ENCODE data around the gene DGKD. TPM values are rescaled to one million over a fixed set of nuclear protein-coding genes. Genes with fewer than 3 reads are reported as not detected.

Gene DGKD
- total RNA-seq, 1 donor from 2014 or later = 49.5 TPM

DNA sequence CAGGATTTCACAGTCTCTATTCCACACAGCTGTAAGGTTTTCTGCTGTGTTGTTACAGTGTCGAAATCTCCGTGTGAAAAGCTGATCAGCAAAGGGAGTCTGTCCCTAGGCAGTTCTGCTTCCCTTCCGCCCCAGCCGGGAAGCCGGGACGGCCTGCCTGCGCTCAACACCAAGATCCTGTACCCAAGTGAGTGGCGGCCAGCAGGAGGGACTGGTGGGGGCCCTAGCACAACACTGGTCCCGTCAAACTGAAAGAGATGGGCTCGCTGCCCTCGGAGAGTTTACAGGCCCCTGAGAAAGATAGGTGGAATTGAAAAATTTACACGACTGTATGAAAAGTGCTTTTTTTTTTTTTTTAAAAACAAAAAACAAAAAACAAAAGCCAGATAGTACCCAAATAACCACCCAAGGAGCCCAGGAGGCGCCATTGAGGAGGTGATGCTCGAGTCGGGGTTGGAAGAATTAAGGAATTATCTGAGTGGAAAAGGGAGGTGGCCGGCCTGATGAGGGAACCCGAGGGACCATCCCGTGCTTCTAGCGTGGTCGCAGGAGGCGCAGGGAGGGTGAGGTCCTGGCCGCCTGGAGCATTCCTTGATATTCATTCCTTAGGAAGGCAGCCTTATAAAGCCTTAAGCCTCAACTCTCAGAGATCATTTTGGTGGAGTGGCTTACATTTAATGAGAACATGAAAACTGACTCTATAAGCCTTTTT lies 96.7 kb downstream of the DGKD start:
- Mint-ChIP-seq H3K4me3 (ENCODE audit: low read depth) (no peak overlapping the region), H3K27me3 (no peaks in the 10 kb centered on the region), H3K36me3 (ENCODE audit: insufficient read depth) (peaks cover 10% of the 10 kb centered on the region), H3K4me1 (ENCODE audit: low read depth) (no peaks in the 10 kb centered on the region), H3K27ac (no peak overlapping the region), H3K9me3 (ENCODE audit: low read depth) (no peaks in the 10 kb centered on the region)
- TF ChIP-seq, protein P1, sequence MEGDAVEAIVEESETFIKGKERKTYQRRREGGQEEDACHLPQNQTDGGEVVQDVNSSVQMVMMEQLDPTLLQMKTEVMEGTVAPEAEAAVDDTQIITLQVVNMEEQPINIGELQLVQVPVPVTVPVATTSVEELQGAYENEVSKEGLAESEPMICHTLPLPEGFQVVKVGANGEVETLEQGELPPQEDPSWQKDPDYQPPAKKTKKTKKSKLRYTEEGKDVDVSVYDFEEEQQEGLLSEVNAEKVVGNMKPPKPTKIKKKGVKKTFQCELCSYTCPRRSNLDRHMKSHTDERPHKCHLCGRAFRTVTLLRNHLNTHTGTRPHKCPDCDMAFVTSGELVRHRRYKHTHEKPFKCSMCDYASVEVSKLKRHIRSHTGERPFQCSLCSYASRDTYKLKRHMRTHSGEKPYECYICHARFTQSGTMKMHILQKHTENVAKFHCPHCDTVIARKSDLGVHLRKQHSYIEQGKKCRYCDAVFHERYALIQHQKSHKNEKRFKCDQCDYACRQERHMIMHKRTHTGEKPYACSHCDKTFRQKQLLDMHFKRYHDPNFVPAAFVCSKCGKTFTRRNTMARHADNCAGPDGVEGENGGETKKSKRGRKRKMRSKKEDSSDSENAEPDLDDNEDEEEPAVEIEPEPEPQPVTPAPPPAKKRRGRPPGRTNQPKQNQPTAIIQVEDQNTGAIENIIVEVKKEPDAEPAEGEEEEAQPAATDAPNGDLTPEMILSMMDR (IDR thresholded peaks at IDR 0.05; ENCODE audit: unreplicated experiment) = no peak
- no peak for DNase-seq (ENCODE audit: low spot score, unreplicated experiment)

DNA sequence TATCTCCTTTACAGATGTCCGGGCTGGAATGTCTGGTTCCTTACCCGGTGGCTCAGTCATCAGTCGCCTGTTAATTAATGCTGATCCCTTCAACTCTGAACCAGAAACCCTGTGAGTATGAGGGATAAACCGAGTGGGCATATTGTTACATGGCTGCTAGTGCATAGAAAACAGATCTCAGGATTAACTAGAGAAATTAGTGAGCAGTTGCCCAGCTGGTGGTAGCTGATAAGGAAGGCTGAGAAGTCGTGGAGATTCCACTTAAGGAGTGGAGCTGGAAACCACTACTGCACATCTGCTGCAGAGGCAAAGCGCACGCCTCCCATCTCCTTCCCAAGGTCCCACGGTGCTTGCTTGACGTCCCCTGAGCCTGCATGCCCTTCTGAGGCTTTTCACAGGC lies 97.7 kb downstream of the DGKD start:
- H3K4me1 Mint-ChIP-seq (ENCODE audit: low read depth) = no peaks in the 10 kb centered on the region
- TF ChIP-seq, protein P1 (IDR thresholded peaks at IDR 0.05; ENCODE audit: unreplicated experiment) = no peak
- no peaks in the 10 kb centered on the region for H3K27me3 Mint-ChIP-seq
- no peak for DNase-seq (ENCODE audit: low spot score, unreplicated experiment)
- peaks cover 10% of the 10 kb centered on the region for H3K36me3 Mint-ChIP-seq (ENCODE audit: insufficient read depth)
- H3K4me3 Mint-ChIP-seq (ENCODE audit: low read depth) = no peak overlapping the region
- H3K9me3 Mint-ChIP-seq (ENCODE audit: low read depth) = no peaks in the 10 kb centered on the region
- H3K27ac Mint-ChIP-seq = no peak overlapping the region

GRCh38 chr2:233453111-233453915 lies 99.0 kb downstream of the DGKD start:
- H3K27me3 Mint-ChIP-seq = no peaks in the 10 kb centered on the region
- peaks cover 13% of the 10 kb centered on the region for H3K36me3 Mint-ChIP-seq (ENCODE audit: insufficient read depth)
- TF ChIP-seq, protein P1 (IDR thresholded peaks at IDR 0.05; ENCODE audit: unreplicated experiment) = no peak
- no peak overlapping the region for H3K27ac Mint-ChIP-seq
- no peak overlapping the region for H3K4me3 Mint-ChIP-seq (ENCODE audit: low read depth)
- no peaks in the 10 kb centered on the region for H3K9me3 Mint-ChIP-seq (ENCODE audit: low read depth)
- no peak for DNase-seq (ENCODE audit: low spot score, unreplicated experiment)
- H3K4me1 Mint-ChIP-seq (ENCODE audit: low read depth) = no peaks in the 10 kb centered on the region

- Mint-ChIP-seq H3K9me3 (ENCODE audit: low read depth) (no peaks in the 10 kb centered on the region), H3K4me1 (ENCODE audit: low read depth) (no peaks in the 10 kb centered on the region), H3K27ac (no peak overlapping the region), H3K27me3 (no peaks in the 10 kb centered on the region), H3K36me3 (ENCODE audit: insufficient read depth) (peaks cover 12% of the 10 kb centered on the region), H3K4me3 (ENCODE audit: low read depth) (no peak overlapping the region)
- TF ChIP-seq, protein P1 (IDR thresholded peaks at IDR 0.05; ENCODE audit: unreplicated experiment) = no peak
- DNase-seq (ENCODE audit: low spot score, unreplicated experiment) = no peak
Observed at GRCh38 chr2:233453916-233454315, 99.6 kb downstream of the DGKD start.

DNA sequence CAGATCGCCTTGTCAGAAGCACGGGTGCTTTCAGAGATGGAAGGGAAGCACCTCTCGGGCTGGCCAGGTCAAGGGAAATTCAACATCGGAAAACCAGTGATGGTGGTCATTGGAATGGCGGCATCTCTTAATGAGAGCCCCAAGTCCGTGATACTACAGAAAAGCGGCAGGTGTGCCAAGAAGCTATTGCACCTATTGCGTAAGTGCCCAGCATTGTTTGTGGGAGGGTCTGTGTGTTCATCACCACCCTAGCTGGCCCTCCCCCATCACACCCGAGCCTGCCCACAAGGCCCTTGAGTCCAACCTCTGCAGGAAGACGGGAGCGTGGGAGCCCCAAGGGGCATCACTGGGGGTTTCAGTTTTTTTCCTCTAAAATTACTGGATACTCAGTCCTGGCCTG lies 100.7 kb downstream of the DGKD start:
- no peak overlapping the region for H3K4me3 Mint-ChIP-seq (ENCODE audit: low read depth)
- no peaks in the 10 kb centered on the region for H3K4me1 Mint-ChIP-seq (ENCODE audit: low read depth)
- no peaks in the 10 kb centered on the region for H3K27me3 Mint-ChIP-seq
- no peaks in the 10 kb centered on the region for H3K9me3 Mint-ChIP-seq (ENCODE audit: low read depth)
- TF ChIP-seq, protein P1 (IDR thresholded peaks at IDR 0.05; ENCODE audit: unreplicated experiment) = no peak
- DNase-seq (ENCODE audit: low spot score, unreplicated experiment) = no peak
- peaks cover 14% of the 10 kb centered on the region for H3K36me3 Mint-ChIP-seq (ENCODE audit: insufficient read depth)
- H3K27ac Mint-ChIP-seq = no peak overlapping the region

Measured in progenitor cell of endocrine pancreas (in vitro differentiated cells).